Prostate gland (tissue), 2 donors: ENCODE results near the gene KRT76.

Experiments used
- POLR2A ChIP-seq: fragments of 450-650 bp; IDR thresholded peaks from one replicate; pipeline ENCODE4 v1.6.1; 2016; ENCODE audit warnings: antibody characterized with exemption, mild to moderate bottlenecking
- TF ChIP-seq, protein P1 (sequence below), 4 experiments: fragments of 200-600 bp in 2 of 4; fragments of 450-650 bp in 2 of 4; sonication (generic) in 2 of 4; IDR thresholded peaks; 1 replicate in 3 of 4; 2 replicates in 1 of 4; pipeline ENCODE4 v1.5.1; 2016 to 2019; ENCODE audit warnings: antibody characterized with exemption in 4 of 4, mild to moderate bottlenecking in 2 of 4, moderate library complexity in 2 of 4

DNA sequence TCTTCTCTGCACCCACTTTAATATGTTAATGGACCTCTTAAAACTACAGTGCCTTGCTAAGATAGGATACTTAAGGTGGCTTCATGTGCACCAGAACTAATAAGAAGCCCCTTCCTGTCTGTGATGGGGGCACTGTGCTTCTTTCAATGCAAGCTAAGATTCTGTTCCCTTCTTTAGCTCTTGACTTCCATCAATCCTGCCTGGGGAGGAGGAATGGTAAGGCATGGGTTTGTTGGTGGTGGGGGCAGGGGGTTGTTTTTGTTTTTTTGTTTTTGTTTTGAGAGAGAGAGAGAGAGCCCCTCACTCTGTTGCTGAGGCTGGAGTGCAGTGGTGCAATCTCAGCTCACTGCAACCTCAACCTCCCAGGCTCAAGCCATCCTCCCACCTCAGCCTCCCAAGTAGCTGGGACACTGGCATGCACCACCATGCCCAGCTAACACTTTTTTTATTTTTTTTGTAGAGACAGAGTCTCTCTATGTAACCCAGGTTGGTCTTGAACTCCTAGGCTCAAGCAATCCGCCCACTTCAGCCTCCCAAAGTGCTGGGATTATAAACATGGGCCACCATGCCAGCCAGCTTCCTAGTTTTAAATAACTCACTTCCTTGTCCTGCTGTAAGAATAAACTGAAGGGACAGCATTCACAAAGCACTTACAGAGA is 23.2 kb upstream of the KRT76 start:
- TF ChIP-seq, protein P1, sequence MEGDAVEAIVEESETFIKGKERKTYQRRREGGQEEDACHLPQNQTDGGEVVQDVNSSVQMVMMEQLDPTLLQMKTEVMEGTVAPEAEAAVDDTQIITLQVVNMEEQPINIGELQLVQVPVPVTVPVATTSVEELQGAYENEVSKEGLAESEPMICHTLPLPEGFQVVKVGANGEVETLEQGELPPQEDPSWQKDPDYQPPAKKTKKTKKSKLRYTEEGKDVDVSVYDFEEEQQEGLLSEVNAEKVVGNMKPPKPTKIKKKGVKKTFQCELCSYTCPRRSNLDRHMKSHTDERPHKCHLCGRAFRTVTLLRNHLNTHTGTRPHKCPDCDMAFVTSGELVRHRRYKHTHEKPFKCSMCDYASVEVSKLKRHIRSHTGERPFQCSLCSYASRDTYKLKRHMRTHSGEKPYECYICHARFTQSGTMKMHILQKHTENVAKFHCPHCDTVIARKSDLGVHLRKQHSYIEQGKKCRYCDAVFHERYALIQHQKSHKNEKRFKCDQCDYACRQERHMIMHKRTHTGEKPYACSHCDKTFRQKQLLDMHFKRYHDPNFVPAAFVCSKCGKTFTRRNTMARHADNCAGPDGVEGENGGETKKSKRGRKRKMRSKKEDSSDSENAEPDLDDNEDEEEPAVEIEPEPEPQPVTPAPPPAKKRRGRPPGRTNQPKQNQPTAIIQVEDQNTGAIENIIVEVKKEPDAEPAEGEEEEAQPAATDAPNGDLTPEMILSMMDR (IDR thresholded peaks at IDR 0.05), result no peak
- TF ChIP-seq POLR2A, result no peak
